CD4-positive, alpha-beta T cell treated with Interleukin-10 for 1 hour (primary cell): Measurements from ENCODE around the gene ADRA2C.

Source experiments
- DNase-seq: peaks from one replicate; pipeline ENCODE4 v3.0.0-alpha.2; 2020

The ADRA2C gene

GRCh38 chr4:3735196-3735595 lies 31.0 kb upstream of the ADRA2C start:
- DNase-seq = no peak

- no peak for DNase-seq
Measured at GRCh38 chr4:3736290-3736689, 29.9 kb upstream of the ADRA2C start.

GRCh38 chr4:3736806-3737205 lies 29.4 kb upstream of the ADRA2C start:
- DNase-seq = no peak

- DNase-seq = no peak
Measured at GRCh38 chr4:3739577-3739976, 26.6 kb upstream of the ADRA2C start.

GRCh38 chr4:3740256-3740655 lies 25.9 kb upstream of the ADRA2C start:
- DNase-seq = no peak

- DNase-seq = no peak
Measured at GRCh38 chr4:3741217-3742011, 24.8 kb upstream of the ADRA2C start.

GRCh38 chr4:3742610-3743009 lies 23.6 kb upstream of the ADRA2C start:
- no peak for DNase-seq

- no peak for DNase-seq
Measured at GRCh38 chr4:3744232-3744631, 22.0 kb upstream of the ADRA2C start.

GRCh38 chr4:3744901-3745300 lies 21.3 kb upstream of the ADRA2C start:
- no peak for DNase-seq

GRCh38 chr4:3745886-3746656 lies 20.1 kb upstream of the ADRA2C start:
- DNase-seq = no peak

- no peak for DNase-seq
Measured at GRCh38 chr4:3746701-3747580, 19.2 kb upstream of the ADRA2C start.

GRCh38 chr4:3747581-3747904 lies 18.6 kb upstream of the ADRA2C start:
- no peak for DNase-seq

GRCh38 chr4:3748136-3748898 lies 17.9 kb upstream of the ADRA2C start:
- DNase-seq = no peak

GRCh38 chr4:3749081-3749480 lies 17.1 kb upstream of the ADRA2C start:
- no peak for DNase-seq

- DNase-seq = no peak
Measured at GRCh38 chr4:3750334-3750733, 15.9 kb upstream of the ADRA2C start.

- no peak for DNase-seq
Measured at GRCh38 chr4:3752022-3752421, 14.2 kb upstream of the ADRA2C start.

- no peak for DNase-seq
Measured at GRCh38 chr4:3753726-3754412, 12.3 kb upstream of the ADRA2C start.

GRCh38 chr4:3756343-3757059 lies 9.7 kb upstream of the ADRA2C start:
- no peak for DNase-seq

GRCh38 chr4:3759236-3759635 lies 6.9 kb upstream of the ADRA2C start:
- DNase-seq = no peak

GRCh38 chr4:3760346-3760745 lies 5.8 kb upstream of the ADRA2C start:
- DNase-seq = no peak

GRCh38 chr4:3760841-3761240 lies 5.3 kb upstream of the ADRA2C start:
- no peak for DNase-seq
